ENCODE results near the gene LHFPL3. TPM values are rescaled to one million over a fixed set of nuclear protein-coding genes. Genes with fewer than 3 reads are reported as not detected.

Gene LHFPL3
- total RNA-seq, result 22.5 TPM

GRCh38 chr7:104328296-104328969 is at the start of gene LHFPL3:
LHFPL3 (plus strand) TSS chr7:104328603.

Small RNA genes lying within 50 kb of the gene (small RNA-seq; reads per million reads assigned to genes)
- gene RN7SL8P (ENCODE audit: low replicate concordance), result not detected

Other genes starting within 250 kb of the LHFPL3 start
- gene ORC5, start 120.6 kb upstream of the LHFPL3 start, total RNA-seq, result 43.2 TPM

All from parietal lobe (tissue), 2 donors.